Right forelimb (tissue), 1 donor: ENCODE data around the gene EDN2.
A peak's percentile ranks its signal among the peaks of the same experiment; 100 is the strongest.

Experiments used
- DNase-seq: peaks from one replicate; pipeline ENCODE4 v3.0.0-alpha.2; 2018

The EDN2 gene

GRCh38 chr1:41516168-41517061 lies 31.9 kb upstream of the EDN2 start:
- DNase-seq, result peak; percentile 97

- DNase-seq, result no peak
Measured at GRCh38 chr1:41515778-41516167, 31.3 kb upstream of the EDN2 start.

GRCh38 chr1:41515131-41515678 lies 30.7 kb upstream of the EDN2 start:
- no peak for DNase-seq

GRCh38 chr1:41514381-41514780 lies 29.9 kb upstream of the EDN2 start:
- DNase-seq, result no peak

GRCh38 chr1:41513383-41513735 lies 28.9 kb upstream of the EDN2 start:
- no peak for DNase-seq

- DNase-seq, result no peak
Measured at GRCh38 chr1:41512701-41513382, 28.4 kb upstream of the EDN2 start.

GRCh38 chr1:41511239-41511540 lies 26.7 kb upstream of the EDN2 start:
- DNase-seq, result no peak

- DNase-seq, result no peak
Measured at GRCh38 chr1:41510531-41511238, 26.2 kb upstream of the EDN2 start.

- DNase-seq, result no peak
Measured at GRCh38 chr1:41509270-41509671, 24.8 kb upstream of the EDN2 start.

GRCh38 chr1:41508290-41508689 lies 23.8 kb upstream of the EDN2 start:
- no peak for DNase-seq

- no peak for DNase-seq
Measured at GRCh38 chr1:41507836-41508235, 23.4 kb upstream of the EDN2 start.

GRCh38 chr1:41507110-41507720 lies 22.7 kb upstream of the EDN2 start:
- no peak for DNase-seq

GRCh38 chr1:41504114-41505035 lies 19.9 kb upstream of the EDN2 start:
- no peak for DNase-seq

- DNase-seq, result no peak
Measured at GRCh38 chr1:41503538-41504113, 19.1 kb upstream of the EDN2 start.

GRCh38 chr1:41502912-41503311 lies 18.4 kb upstream of the EDN2 start:
- no peak for DNase-seq

GRCh38 chr1:41501581-41501980 lies 17.1 kb upstream of the EDN2 start:
- no peak for DNase-seq

GRCh38 chr1:41500781-41501518 lies 16.5 kb upstream of the EDN2 start:
- DNase-seq, result no peak

- no peak for DNase-seq
Measured at GRCh38 chr1:41500378-41500777, 15.9 kb upstream of the EDN2 start.

- DNase-seq, result peak; percentile 40
Measured at GRCh38 chr1:41499591-41499990, 15.1 kb upstream of the EDN2 start.

- DNase-seq, result no peak
Measured at GRCh38 chr1:41498804-41499203, 14.3 kb upstream of the EDN2 start.

- DNase-seq, result no peak
Measured at GRCh38 chr1:41498391-41498790, 13.9 kb upstream of the EDN2 start.
